Measurements from ENCODE around the gene IPO9. TPM values are rescaled to one million over a fixed set of nuclear protein-coding genes. Genes with fewer than 3 reads are reported as not detected.

IPO9 gene
- total RNA-seq, 1 experiment from 2014 or later: 80.6 TPM

DNA sequence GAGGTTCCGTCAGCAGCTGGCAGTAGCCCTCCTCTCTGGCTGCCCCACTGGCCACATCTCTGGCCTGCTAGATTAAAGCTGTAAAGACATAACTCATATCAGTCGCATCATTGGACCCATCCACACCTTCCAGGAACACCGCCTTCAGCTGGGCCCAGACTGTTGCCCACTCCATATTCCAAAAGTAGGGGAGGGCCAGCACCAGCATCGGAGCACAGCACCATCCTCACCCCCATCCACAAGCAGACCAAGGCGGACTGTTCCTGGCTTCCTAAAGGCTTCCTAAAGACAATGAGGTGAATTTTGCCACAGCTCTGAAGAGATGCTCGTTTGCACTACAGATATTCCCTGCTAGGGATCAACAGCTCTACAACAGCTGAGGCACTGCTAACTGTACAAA lies 63.3 kb downstream of the IPO9 start:
- Histone ChIP-seq H3K9me3 (ENCODE audit: control insufficient read depth in 1 of 2, insufficient read depth in 1 of 2, low read depth in 1 of 2, low read length in 2 of 2) (no peaks in the 10 kb centered on the region), H2AFZ (ENCODE audit: low read depth, low read length, poor library complexity, severe bottlenecking) (no peak overlapping the region), H3K9me2 (ENCODE audit: insufficient read depth) (no peaks in the 10 kb centered on the region), H3K4me3 (replicated peaks in 1 of 2; ENCODE audit: low read depth in 1 of 2, low read length in 2 of 2) (no peak overlapping the region), H3K4me2 (ENCODE audit: low read length) (no peak overlapping the region), H3K4me1 (ENCODE audit: control insufficient read depth in 1 of 2, insufficient read depth in 2 of 2, low read length in 2 of 2) (peaks cover 17 to 33% of the 10 kb centered on the region in 2 experiments; a peak in 3 of 4 replicates), H3K27me3 (ENCODE audit: insufficient read depth, low read length) (no peaks in the 10 kb centered on the region), H4K20me1 (ENCODE audit: insufficient read depth) (no peaks in the 10 kb centered on the region), H3K9ac (ENCODE audit: low read length) (no peak overlapping the region), H3K27ac (ENCODE audit: low read depth, low read length) (no peak overlapping the region), H3K79me2 (ENCODE audit: insufficient read depth, low read length) (no peaks in the 10 kb centered on the region), H3K36me3 (ENCODE audit: control insufficient read depth in 1 of 2, insufficient read depth in 2 of 2, low read length in 2 of 2) (no peaks in the 10 kb centered on the region)
- CTCF ChIA-PET: no interaction called here
- intact Hi-C loops (cut with micrococcal nuclease): no loop called here
- RAD21 ChIA-PET (ENCODE audit: low non-redundant PET in 1 of 2, low total read pairs in 2 of 2, uncharacterized antibody in 2 of 2, unreplicated experiment in 2 of 2): no interaction called here
- TF ChIP-seq CBX3 (IDR thresholded peaks at IDR 0.05; ENCODE audit: low read depth) (no peak), SIN3A (IDR thresholded peaks at IDR 0.05; ENCODE audit: low read depth) (no peak), ZFX (IDR thresholded peaks at IDR 0.05) (no peak), POLR2AphosphoS5 (IDR thresholded peaks at IDR 0.05; ENCODE audit: low read depth, low read length) (no peak)
- TF ChIP-seq, protein P1, sequence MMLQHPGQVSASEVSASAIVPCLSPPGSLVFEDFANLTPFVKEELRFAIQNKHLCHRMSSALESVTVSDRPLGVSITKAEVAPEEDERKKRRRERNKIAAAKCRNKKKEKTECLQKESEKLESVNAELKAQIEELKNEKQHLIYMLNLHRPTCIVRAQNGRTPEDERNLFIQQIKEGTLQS (IDR thresholded peaks at IDR 0.05): no peak
- BruUV-seq (replicated peaks): no TSS peak
- POLR2A ChIA-PET: interaction anchor here (1.0 kb wide), 1 partner anchor 9 kb away, joined by 3 read pairs; no protein-coding TSS in a partner anchor
- ATAC-seq (no peak), DNase-seq (ENCODE audit: low read depth, low spot score) (no peak)

DNA sequence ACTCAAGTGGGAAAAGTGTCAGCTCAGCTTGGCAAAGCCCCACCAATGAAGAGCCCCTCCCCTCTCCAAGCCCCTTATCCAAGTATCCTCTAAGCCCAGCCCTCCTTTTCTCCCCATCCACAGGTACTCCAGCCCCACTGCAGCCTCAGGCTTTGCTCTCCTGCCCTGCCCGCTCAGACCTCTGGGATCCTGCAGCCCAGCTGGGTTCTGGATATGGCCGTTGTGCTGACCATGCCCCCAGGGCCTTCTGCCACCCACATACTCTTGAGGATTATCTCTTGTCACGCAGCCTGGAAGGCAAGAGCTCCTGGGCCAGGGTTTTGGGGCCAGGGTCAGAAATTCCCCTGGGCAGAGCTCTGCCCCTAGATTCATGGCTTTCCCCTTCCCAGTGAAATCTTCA lies 64.5 kb downstream of the IPO9 start:
- H3K4me3 ChIP-seq (replicated peaks in 1 of 2; ENCODE audit: low read depth in 1 of 2, low read length in 2 of 2): no peak overlapping the region
- no peaks in the 10 kb centered on the region for H4K20me1 ChIP-seq (ENCODE audit: insufficient read depth)
- no peak overlapping the region for H3K27ac ChIP-seq (ENCODE audit: low read depth, low read length)
- POLR2A ChIA-PET: interaction anchor here (1.0 to 1.2 kb wide), 3 partner anchors 10 to 117 kb away, joined by 3 read pairs; partner anchors contain the start of gene ELF3
- no peaks in the 10 kb centered on the region for H3K36me3 ChIP-seq (ENCODE audit: control insufficient read depth in 1 of 2, insufficient read depth in 2 of 2, low read length in 2 of 2)
- no peak overlapping the region for H3K4me2 ChIP-seq (ENCODE audit: low read length)
- intact Hi-C loops (cut with micrococcal nuclease): no loop called here
- no peaks in the 10 kb centered on the region for H3K27me3 ChIP-seq (ENCODE audit: insufficient read depth, low read length)
- CTCF ChIA-PET: interaction anchor here (0.7 to 0.9 kb wide), 3 partner anchors 13 to 90 kb away, joined by 3 read pairs; no protein-coding TSS in a partner anchor
- H3K79me2 ChIP-seq (ENCODE audit: insufficient read depth, low read length): no peaks in the 10 kb centered on the region
- DNase-seq (ENCODE audit: low read depth, low spot score) (no peak), ATAC-seq (no peak)
- BruUV-seq (replicated peaks): no TSS peak
- no peaks in the 10 kb centered on the region for H3K9me3 ChIP-seq (ENCODE audit: control insufficient read depth in 1 of 2, insufficient read depth in 1 of 2, low read depth in 1 of 2, low read length in 2 of 2)
- no peaks in the 10 kb centered on the region for H3K9me2 ChIP-seq (ENCODE audit: insufficient read depth)
- no peak overlapping the region for H2AFZ ChIP-seq (ENCODE audit: low read depth, low read length, poor library complexity, severe bottlenecking)
- RAD21 ChIA-PET (ENCODE audit: low non-redundant PET in 1 of 2, low total read pairs in 2 of 2, uncharacterized antibody in 2 of 2, unreplicated experiment in 2 of 2): no interaction called here
- TF ChIP-seq POLR2AphosphoS5 (IDR thresholded peaks at IDR 0.05; ENCODE audit: low read depth, low read length) (no peak), EGR1 (IDR thresholded peaks at IDR 0.05; ENCODE audit: low read depth) (no peak), TCF7L2 (IDR thresholded peaks at IDR 0.05; ENCODE audit: borderline replicate concordance, extremely low read depth, insufficient read depth, insufficient read length) (no peak), CBX3 (IDR thresholded peaks at IDR 0.05; ENCODE audit: low read depth) (no peak), JUND (IDR thresholded peaks at IDR 0.05) (no peak), CEBPB (IDR thresholded peaks at IDR 0.05; ENCODE audit: low read depth) (no peak), POLR2A (IDR thresholded peaks at IDR 0.05; ENCODE audit: borderline replicate concordance, extremely low read depth, insufficient read depth, insufficient read length) (no peak), SRF (IDR thresholded peaks at IDR 0.05; ENCODE audit: low read depth) (no peak), YY1 (IDR thresholded peaks at IDR 0.05; ENCODE audit: extremely low read depth, insufficient replicate concordance, low read depth, low read length) (no peak), SIN3A (IDR thresholded peaks at IDR 0.05; ENCODE audit: low read depth) (no peak)
- no peak overlapping the region for H3K9ac ChIP-seq (ENCODE audit: low read length)
- peaks cover 10 to 28% of the 10 kb centered on the region in 2 experiments; a peak in 3 of 4 replicates for H3K4me1 ChIP-seq (ENCODE audit: control insufficient read depth in 1 of 2, insufficient read depth in 2 of 2, low read length in 2 of 2)
